Activated naive CD8-positive, alpha-beta T cell treated with anti-CD3 and anti-CD28 coated beads, Interleukin-2, amount 10 ng/mL, durations not matched to agents 7 days and 5 days (primary cell): ENCODE data around the gene PTPRG. TPM values are rescaled to one million over a fixed set of nuclear protein-coding genes. Genes with fewer than 3 reads are reported as not detected.
"Not testable (repeated sequence)": the region's sequence is repeated elsewhere in the genome, so short reads cannot be mapped to it uniquely, and the experiment has no call there.

Experiments
- ATAC-seq: fragments of 150-1000 bp; cut with Tn5 transposase; one replicate; pipeline ENCODE4 v1.10.0; 2021; ENCODE audit warnings: low read depth, moderate library complexity
- POLR2A ChIA-PET: fragments of 350-600 bp; sonication (Branson Sonifier 250); formaldehyde crosslinking; loops from one replicate; lab custom pipeline; 2021; ENCODE audit warnings: antibody characterized with exemption; lab: Charles Lee
- DNase-seq: peaks from one replicate; pipeline ENCODE4 v3.0.0; 2021
- H3K27ac Mint-ChIP-seq: one replicate; pipeline ENCODE4 v1.8.0; 2022; ENCODE audit warnings: mild to moderate bottlenecking, mixed read lengths
- H3K27me3 Mint-ChIP-seq: one replicate; pipeline ENCODE4 v1.8.0; 2022; ENCODE audit warnings: mild to moderate bottlenecking, moderate library complexity, mixed read lengths
- H3K36me3 Mint-ChIP-seq: one replicate; pipeline ENCODE4 v1.8.0; 2021; ENCODE audit warnings: mild to moderate bottlenecking, mixed read lengths
- H3K4me1 Mint-ChIP-seq: one replicate; pipeline ENCODE4 v1.8.0; 2021; ENCODE audit warnings: mixed read lengths
- H3K4me3 Mint-ChIP-seq: one replicate; pipeline ENCODE4 v1.8.0; 2022; ENCODE audit warnings: mild to moderate bottlenecking, moderate library complexity, mixed read lengths
- H3K9me3 Mint-ChIP-seq: one replicate; pipeline ENCODE4 v1.8.0; 2021; ENCODE audit warnings: mixed read lengths
- total RNA-seq, 2 experiments: library from RNA; stranded (reverse); gene quantifications; one replicate each; pipeline ENCODE4 v1.2.3, GENCODE V29; 2021

The PTPRG gene
- total RNA-seq, 2 experiments from 2014 or later = not detected

GRCh38 chr3:61714225-61714624 lies 152.9 kb downstream of the PTPRG start:
- DNase-seq (no peak), ATAC-seq (no peak)
- H3K4me3 Mint-ChIP-seq = no peak overlapping the region
- H3K36me3 Mint-ChIP-seq = no peaks in the 10 kb centered on the region
- H3K4me1 Mint-ChIP-seq = no peaks in the 10 kb centered on the region
- no peak overlapping the region for H3K27ac Mint-ChIP-seq
- H3K9me3 Mint-ChIP-seq = peaks cover 2% of the 10 kb centered on the region
- H3K27me3 Mint-ChIP-seq = no peaks in the 10 kb centered on the region
- POLR2A ChIA-PET = no interaction called here

GRCh38 chr3:61715886-61716527 lies 154.6 kb downstream of the PTPRG start:
- H3K9me3 Mint-ChIP-seq = peaks cover under 1% of the 10 kb centered on the region
- no peak for DNase-seq
- H3K36me3 Mint-ChIP-seq = no peaks in the 10 kb centered on the region
- H3K27ac Mint-ChIP-seq = no peak overlapping the region
- no peaks in the 10 kb centered on the region for H3K27me3 Mint-ChIP-seq
- H3K4me1 Mint-ChIP-seq = no peaks in the 10 kb centered on the region
- POLR2A ChIA-PET = no interaction called here
- H3K4me3 Mint-ChIP-seq = no peak overlapping the region
- no peak for ATAC-seq

GRCh38 chr3:61716693-61717092 lies 155.3 kb downstream of the PTPRG start:
- DNase-seq, ATAC-seq, H3K4me1 Mint-ChIP-seq, H3K9me3 Mint-ChIP-seq, H3K4me3 Mint-ChIP-seq, H3K27me3 Mint-ChIP-seq, POLR2A ChIA-PET, H3K36me3 Mint-ChIP-seq, H3K27ac Mint-ChIP-seq: not testable (repeated sequence)

GRCh38 chr3:61718565-61718964 lies 157.2 kb downstream of the PTPRG start:
- DNase-seq (no peak), ATAC-seq (no peak)
- POLR2A ChIA-PET = no interaction called here
- Mint-ChIP-seq H3K27ac (no peak overlapping the region), H3K36me3 (no peaks in the 10 kb centered on the region), H3K9me3 (no peaks in the 10 kb centered on the region), H3K4me3 (no peak overlapping the region), H3K27me3 (no peaks in the 10 kb centered on the region), H3K4me1 (no peaks in the 10 kb centered on the region)

GRCh38 chr3:61719278-61719977 lies 158.1 kb downstream of the PTPRG start:
- Mint-ChIP-seq H3K27ac (no peak overlapping the region), H3K9me3 (no peaks in the 10 kb centered on the region), H3K4me1 (no peaks in the 10 kb centered on the region), H3K27me3 (no peaks in the 10 kb centered on the region), H3K4me3 (no peak overlapping the region), H3K36me3 (no peaks in the 10 kb centered on the region)
- no peak for ATAC-seq
- no peak for DNase-seq
- POLR2A ChIA-PET = no interaction called here

GRCh38 chr3:61723038-61723437 lies 161.7 kb downstream of the PTPRG start:
- Mint-ChIP-seq H3K9me3 (peaks cover 2% of the 10 kb centered on the region), H3K27me3 (no peaks in the 10 kb centered on the region), H3K36me3 (no peaks in the 10 kb centered on the region), H3K4me1 (no peaks in the 10 kb centered on the region), H3K4me3 (no peak overlapping the region), H3K27ac (no peak overlapping the region)
- ATAC-seq = no peak
- DNase-seq = no peak
- POLR2A ChIA-PET = no interaction called here

- POLR2A ChIA-PET = no interaction called here
- peaks cover 2% of the 10 kb centered on the region for H3K9me3 Mint-ChIP-seq
- no peak for ATAC-seq
Measured at GRCh38 chr3:61724183-61724582, 162.8 kb downstream of the PTPRG start.

GRCh38 chr3:61724801-61725200 lies 163.4 kb downstream of the PTPRG start:
- no peak overlapping the region for H3K4me3 Mint-ChIP-seq
- peaks cover 1% of the 10 kb centered on the region for H3K27me3 Mint-ChIP-seq
- H3K36me3 Mint-ChIP-seq = no peaks in the 10 kb centered on the region
- H3K27ac Mint-ChIP-seq = no peak overlapping the region
- ATAC-seq = no peak
- no peak for DNase-seq
- no peaks in the 10 kb centered on the region for H3K4me1 Mint-ChIP-seq
- POLR2A ChIA-PET = no interaction called here
- H3K9me3 Mint-ChIP-seq = peaks cover 2% of the 10 kb centered on the region

More at GRCh38 chr3:61724183-61724582, 162.8 kb downstream of the PTPRG start:
- peaks cover 1% of the 10 kb centered on the region for H3K27me3 Mint-ChIP-seq
- no peak for DNase-seq
- no peaks in the 10 kb centered on the region for H3K4me1 Mint-ChIP-seq
- H3K27ac Mint-ChIP-seq = no peak overlapping the region
- H3K4me3 Mint-ChIP-seq = no peak overlapping the region
- H3K36me3 Mint-ChIP-seq = no peaks in the 10 kb centered on the region

- Mint-ChIP-seq H3K4me3 (no peak overlapping the region), H3K36me3 (no peaks in the 10 kb centered on the region), H3K4me1 (no peaks in the 10 kb centered on the region), H3K27me3 (peaks cover 1% of the 10 kb centered on the region), H3K9me3 (peaks cover 2% of the 10 kb centered on the region), H3K27ac (no peak overlapping the region)
- ATAC-seq (no peak), DNase-seq (no peak)
- POLR2A ChIA-PET = no interaction called here
Measured at GRCh38 chr3:61725851-61726333, 164.5 kb downstream of the PTPRG start.

GRCh38 chr3:61727435-61727834 lies 166.1 kb downstream of the PTPRG start:
- POLR2A ChIA-PET = no interaction called here
- no peak for DNase-seq
- no peak overlapping the region for H3K4me3 Mint-ChIP-seq
- no peak for ATAC-seq
- H3K4me1 Mint-ChIP-seq = no peaks in the 10 kb centered on the region
- peaks cover 2% of the 10 kb centered on the region for H3K9me3 Mint-ChIP-seq
- peaks cover 1% of the 10 kb centered on the region for H3K27me3 Mint-ChIP-seq
- no peak overlapping the region for H3K27ac Mint-ChIP-seq
- H3K36me3 Mint-ChIP-seq = no peaks in the 10 kb centered on the region

- H3K4me1 Mint-ChIP-seq = no peaks in the 10 kb centered on the region
- H3K27ac Mint-ChIP-seq = no peak overlapping the region
- ATAC-seq (no peak), DNase-seq (no peak)
- POLR2A ChIA-PET = no interaction called here
- H3K9me3 Mint-ChIP-seq = peaks cover 2% of the 10 kb centered on the region
- no peaks in the 10 kb centered on the region for H3K36me3 Mint-ChIP-seq
- no peak overlapping the region for H3K4me3 Mint-ChIP-seq
- peaks cover 1% of the 10 kb centered on the region for H3K27me3 Mint-ChIP-seq
Measured at GRCh38 chr3:61729038-61729634, 167.8 kb downstream of the PTPRG start.

- Mint-ChIP-seq H3K27me3 (peaks cover 1% of the 10 kb centered on the region), H3K4me1 (no peaks in the 10 kb centered on the region), H3K27ac (no peak overlapping the region), H3K4me3 (no peak overlapping the region), H3K9me3 (peaks cover 2% of the 10 kb centered on the region), H3K36me3 (no peaks in the 10 kb centered on the region)
- no peak for DNase-seq
- POLR2A ChIA-PET = no interaction called here
- ATAC-seq = no peak
Measured at GRCh38 chr3:61730056-61730455, 168.7 kb downstream of the PTPRG start.

GRCh38 chr3:61730577-61731231 lies 169.3 kb downstream of the PTPRG start:
- Mint-ChIP-seq H3K27me3 (peaks cover 1% of the 10 kb centered on the region), H3K4me3 (no peak overlapping the region), H3K4me1 (no peaks in the 10 kb centered on the region), H3K9me3 (no peaks in the 10 kb centered on the region), H3K27ac (no peak overlapping the region), H3K36me3 (no peaks in the 10 kb centered on the region)
- DNase-seq (no peak), ATAC-seq (no peak)
- POLR2A ChIA-PET = no interaction called here
